Cardiac fibroblast (primary cell): ENCODE measurements around the gene RHOA.
"Not testable (repeated sequence)": the region's sequence is repeated elsewhere in the genome, so short reads cannot be mapped to it uniquely, and the experiment has no call there.

Source experiments
- DNase-seq, 2 donors: peaks; one replicate each; pipeline versions ENCODE4 v3.0.0 to v3.0.0-alpha.2; 2010; ENCODE audit warnings: low read depth in 2 of 2
- H3K4me3 ChIP-seq, 2 donors: replicated peaks in 1 of 2; 1 replicate in 1 of 2; 2 replicates in 1 of 2; pipeline ENCODE4 v1.5.1; 2011; ENCODE audit warnings: low read depth in 2 of 2, low read length in 2 of 2, mild to moderate bottlenecking in 2 of 2, moderate library complexity in 1 of 2
- CTCF ChIP-seq: IDR thresholded peaks from one replicate; pipeline ENCODE4 v1.5.1; 2011; ENCODE audit warnings: low read depth, mild to moderate bottlenecking, low read length, inconsistent platforms

Gene RHOA

GRCh38 chr3:49371946-49372345 lies 39.8 kb downstream of the RHOA start:
- no peak for DNase-seq

GRCh38 chr3:49370585-49371290 lies 41.0 kb downstream of the RHOA start:
- DNase-seq: no peak
- no peak for TF ChIP-seq CTCF
- H3K4me3 ChIP-seq: no peak overlapping the region

More at GRCh38 chr3:49371946-49372345, 39.8 kb downstream of the RHOA start:
- TF ChIP-seq CTCF: no peak
- no peak overlapping the region for H3K4me3 ChIP-seq

- no peak for TF ChIP-seq CTCF
- no peak for DNase-seq
- no peak overlapping the region for H3K4me3 ChIP-seq
Measured at GRCh38 chr3:49362561-49362960, 49.2 kb downstream of the RHOA start.

DNA sequence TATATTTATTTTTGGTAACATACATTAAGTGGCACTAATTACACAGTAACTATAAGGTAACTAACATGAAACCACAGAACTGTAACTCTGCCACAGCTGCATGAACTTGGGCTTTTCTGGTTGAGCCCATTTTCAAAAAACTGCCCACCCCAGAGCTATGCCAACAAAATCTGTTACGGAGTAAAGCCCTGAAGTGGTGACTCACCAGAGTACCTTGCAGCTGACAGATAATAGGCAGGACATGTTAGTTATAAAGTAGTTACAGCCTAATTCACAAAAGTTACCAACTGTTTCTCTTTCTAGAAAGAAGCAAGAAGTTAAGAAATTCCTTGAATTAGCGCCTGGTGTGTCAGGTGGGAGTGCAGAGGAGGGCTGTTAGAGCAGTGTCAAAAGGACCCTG lies 52.2 kb downstream of the RHOA start:
- no peak for TF ChIP-seq CTCF
- DNase-seq: no peak
- no peak overlapping the region for H3K4me3 ChIP-seq

DNA sequence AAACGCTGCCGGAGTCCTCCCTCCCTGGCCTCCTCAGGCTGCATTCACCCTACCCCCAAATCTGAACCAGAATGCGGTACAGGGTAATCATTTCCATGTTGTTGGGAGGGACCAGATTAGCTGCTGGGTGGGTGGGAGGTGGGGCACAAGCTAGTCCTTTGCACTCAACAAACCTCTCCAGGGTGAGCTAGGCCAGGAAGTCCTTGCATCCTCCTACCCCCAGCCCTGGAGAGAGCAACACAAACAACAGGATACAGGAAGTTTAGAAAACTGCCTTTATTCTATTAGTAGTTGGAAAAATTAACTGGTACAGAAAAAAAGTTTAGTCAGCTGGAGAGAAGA lies 52.9 kb downstream of the RHOA start:
- peak in 1 of 2 donors; percentile 41 for DNase-seq
- TF ChIP-seq CTCF: no peak
- H3K4me3 ChIP-seq: peak overlapping the region; percentile 64 to 67

DNA sequence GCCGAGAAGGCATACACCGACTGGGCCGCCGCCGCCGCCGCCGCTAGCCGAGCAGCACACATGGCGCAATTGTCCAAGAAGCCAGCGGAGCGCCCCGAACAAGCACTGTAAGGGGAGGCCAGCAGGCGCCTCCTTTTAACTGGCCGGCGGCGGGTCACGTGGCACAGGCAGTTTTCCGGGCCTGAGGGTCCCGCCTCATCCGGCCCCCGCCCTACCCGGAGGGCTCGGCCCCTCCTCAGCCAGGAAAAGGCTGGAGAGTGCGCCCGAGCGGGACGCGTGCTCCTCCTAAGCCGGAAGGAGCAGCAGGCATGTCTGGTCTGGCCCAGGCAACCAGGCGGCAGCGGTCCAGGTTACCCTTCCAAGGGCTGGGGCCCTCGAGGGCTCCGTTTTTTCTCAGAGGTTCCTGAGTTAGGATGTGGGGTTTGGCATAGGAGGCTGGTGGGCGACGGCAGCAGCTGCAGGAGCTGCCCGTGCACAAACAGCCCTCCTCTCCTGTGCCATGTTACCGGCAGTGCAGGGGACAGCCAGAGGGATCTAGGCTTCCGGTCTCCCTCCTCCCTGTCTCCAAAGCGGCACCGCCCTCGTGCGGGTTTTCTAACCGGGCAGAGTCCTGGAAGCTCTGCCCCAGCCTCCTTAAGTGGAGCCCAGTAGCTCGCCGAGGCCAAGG lies 53.4 kb downstream of the RHOA start, which contains the start of gene GPX1:
Gene GPX1, minus strand, starts transcription at position 137 of the 667 bp plus-strand sequence. Its CDS starts 75 bp downstream, at position 62.
- DNase-seq: peak; percentile 95 to 98
- no peak for TF ChIP-seq CTCF
- peak within 1 kb of the TSS; percentile 64 to 67 for H3K4me3 ChIP-seq

DNA sequence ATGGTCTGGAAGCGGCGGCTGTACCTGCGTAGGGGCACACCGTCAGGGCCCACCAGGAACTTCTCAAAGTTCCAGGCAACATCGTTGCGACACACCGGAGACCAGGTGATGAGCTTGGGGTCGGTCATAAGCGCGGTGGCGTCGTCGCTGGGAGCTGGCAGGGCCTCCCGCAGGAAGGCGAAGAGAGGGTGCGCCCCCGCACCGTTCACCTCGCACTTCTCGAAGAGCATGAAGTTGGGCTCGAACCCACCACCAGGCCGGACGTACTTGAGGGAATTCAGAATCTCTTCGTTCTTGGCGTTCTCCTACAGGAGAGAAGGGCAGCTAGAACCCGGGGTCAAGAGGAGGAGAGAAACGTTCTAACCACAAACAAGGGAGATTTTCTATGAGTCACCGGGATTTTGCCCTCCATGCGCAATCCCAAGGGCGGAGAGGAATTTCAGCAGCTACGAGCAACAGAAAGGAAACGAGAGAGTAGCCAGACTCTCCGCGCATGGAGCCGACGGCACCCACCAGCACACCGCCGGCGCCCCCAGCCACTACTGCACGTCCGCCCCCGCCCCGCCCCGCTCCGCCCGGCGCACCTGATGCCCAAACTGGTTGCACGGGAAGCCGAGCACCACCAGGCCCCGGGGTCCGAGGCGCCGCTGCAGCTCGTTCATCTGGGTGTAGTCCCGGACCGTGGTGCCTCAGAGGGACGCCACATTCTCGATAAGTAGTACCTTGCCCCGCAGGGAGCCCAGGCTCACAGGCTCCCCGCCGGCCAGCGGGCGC lies 54.1 kb downstream of the RHOA start:
- DNase-seq: peak; percentile 91 to 95
- peak overlapping the region; percentile 64 to 67 for H3K4me3 ChIP-seq

DNA sequence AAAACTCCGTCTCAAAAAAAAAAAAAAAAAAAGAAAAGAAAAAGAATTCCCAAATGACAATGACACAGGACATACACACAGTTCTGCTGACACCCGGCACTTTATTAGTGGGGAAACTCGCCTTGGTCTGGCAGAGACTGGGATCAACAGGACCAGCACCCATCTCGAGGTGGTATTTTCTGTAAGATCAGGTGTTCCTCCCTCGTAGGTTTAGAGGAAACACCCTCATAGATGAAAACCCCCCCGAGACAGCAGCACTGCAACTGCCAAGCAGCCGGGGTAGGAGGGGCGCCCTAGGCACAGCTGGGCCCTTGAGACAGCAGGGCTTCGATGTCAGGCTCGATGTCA lies 54.7 kb downstream of the RHOA start:
- DNase-seq: not testable (repeated sequence)
- peak overlapping the region; percentile 64 to 67 for H3K4me3 ChIP-seq
